Activated T-helper 17 cell treated with anti-CD3 and anti-CD28 coated beads, Interleukin-2, amount 50 U/mL, for 72 hours (primary cell): Measurements from ENCODE around the gene CYP2D6. TPM values are rescaled to one million over a fixed set of nuclear protein-coding genes. Genes with fewer than 3 reads are reported as not detected.
"Not testable (repeated sequence)": the region's sequence is repeated elsewhere in the genome, so short reads cannot be mapped to it uniquely, and the experiment has no call there.

Experiments
- ATAC-seq: fragments of 150-1000 bp; cut with Tn5 transposase; replicated peaks from 2 replicates; pipeline ENCODE4 v1.10.0; 2021; ENCODE audit warnings: mild to moderate bottlenecking, moderate library complexity
- H3K27ac Mint-ChIP-seq: one replicate; pipeline ENCODE4 v1.8.0; 2022; ENCODE audit warnings: mixed read lengths
- H3K27me3 Mint-ChIP-seq: one replicate; pipeline ENCODE4 v1.8.0; 2022; ENCODE audit warnings: mixed read lengths
- H3K36me3 Mint-ChIP-seq: one replicate; pipeline ENCODE4 v1.8.0; 2022; ENCODE audit warnings: low read depth, mild to moderate bottlenecking, mixed read lengths
- H3K4me1 Mint-ChIP-seq: one replicate; pipeline ENCODE4 v1.8.0; 2022; ENCODE audit warnings: mixed read lengths
- H3K4me3 Mint-ChIP-seq: one replicate; pipeline ENCODE4 v1.8.0; 2022; ENCODE audit warnings: mild to moderate bottlenecking, mixed read lengths
- H3K9me3 Mint-ChIP-seq: one replicate; pipeline ENCODE4 v1.8.0; 2022; ENCODE audit warnings: mixed read lengths
- total RNA-seq, 2 donors: library from RNA; stranded (reverse); gene quantifications; one replicate each; pipeline ENCODE4 v1.2.3, GENCODE V29; 2022

CYP2D6 gene
- 1 to 10 TPM; 5.5 to 6.3 TPM for total RNA-seq

- H3K36me3 Mint-ChIP-seq, H3K27ac Mint-ChIP-seq, H3K27me3 Mint-ChIP-seq, H3K4me1 Mint-ChIP-seq, ATAC-seq, H3K4me3 Mint-ChIP-seq, H3K9me3 Mint-ChIP-seq: not testable (repeated sequence)
These were observed at the start of gene CYP2D6 for GRCh38 chr22:42130639-42131431. CYP2D6 (minus strand) TSS chr22:42130810; CDS start chr22:42130791, 19 bp downstream.

GRCh38 chr22:42179616-42180015 lies 49.0 kb upstream of the CYP2D6 start:
- peak overlapping the region; percentile 72 for H3K4me3 Mint-ChIP-seq
- ATAC-seq = no peak
- no peaks in the 10 kb centered on the region for H3K27me3 Mint-ChIP-seq
- peaks cover 55% of the 10 kb centered on the region for H3K36me3 Mint-ChIP-seq
- no peaks in the 10 kb centered on the region for H3K9me3 Mint-ChIP-seq
- peak overlapping the region; percentile 84 for H3K27ac Mint-ChIP-seq
- peaks cover 59% of the 10 kb centered on the region for H3K4me1 Mint-ChIP-seq

- H3K27me3 Mint-ChIP-seq = no peaks in the 10 kb centered on the region
- H3K9me3 Mint-ChIP-seq = no peaks in the 10 kb centered on the region
- peaks cover 55% of the 10 kb centered on the region for H3K36me3 Mint-ChIP-seq
- H3K27ac Mint-ChIP-seq = peak overlapping the region; percentile 84
- ATAC-seq = no peak
- H3K4me1 Mint-ChIP-seq = peaks cover 59% of the 10 kb centered on the region
- peak overlapping the region; percentile 72 for H3K4me3 Mint-ChIP-seq
These were observed 48.4 kb upstream of the CYP2D6 start for GRCh38 chr22:42178910-42179519.

DNA sequence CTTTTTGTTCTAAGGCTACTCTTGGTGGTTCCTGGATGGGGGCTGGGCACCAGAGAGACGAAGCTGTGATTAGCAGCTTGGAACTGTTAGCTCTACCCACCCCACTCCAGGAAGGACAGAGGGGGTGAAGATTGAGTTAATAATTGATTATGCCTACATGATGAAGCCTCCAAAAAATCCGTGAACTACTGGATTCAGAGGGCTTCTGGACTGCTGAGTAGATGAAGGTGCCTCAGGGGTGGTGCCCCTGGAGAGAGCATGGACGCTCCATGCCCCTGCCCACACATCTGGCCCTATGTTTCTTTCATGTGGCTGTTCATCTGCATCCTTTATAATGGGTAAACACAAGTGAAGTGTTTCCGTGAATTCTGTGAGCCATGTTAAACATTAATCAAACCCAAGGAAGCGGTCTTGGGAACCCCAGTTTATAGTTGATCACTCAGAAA lies 47.3 kb upstream of the CYP2D6 start:
- H3K4me1 Mint-ChIP-seq = peaks cover 61% of the 10 kb centered on the region
- H3K4me3 Mint-ChIP-seq = peak overlapping the region; percentile 72
- no peaks in the 10 kb centered on the region for H3K9me3 Mint-ChIP-seq
- H3K36me3 Mint-ChIP-seq = peaks cover 55% of the 10 kb centered on the region
- ATAC-seq = no peak
- no peaks in the 10 kb centered on the region for H3K27me3 Mint-ChIP-seq
- H3K27ac Mint-ChIP-seq = peak overlapping the region; percentile 84

- no peaks in the 10 kb centered on the region for H3K27me3 Mint-ChIP-seq
- H3K9me3 Mint-ChIP-seq = no peaks in the 10 kb centered on the region
- H3K36me3 Mint-ChIP-seq = peaks cover 48% of the 10 kb centered on the region
- peak overlapping the region; percentile 84 for H3K27ac Mint-ChIP-seq
- peak overlapping the region; percentile 72 for H3K4me3 Mint-ChIP-seq
- H3K4me1 Mint-ChIP-seq = peaks cover 49% of the 10 kb centered on the region
- ATAC-seq = no peak
These were observed 45.8 kb upstream of the CYP2D6 start for GRCh38 chr22:42176255-42176915.

DNA sequence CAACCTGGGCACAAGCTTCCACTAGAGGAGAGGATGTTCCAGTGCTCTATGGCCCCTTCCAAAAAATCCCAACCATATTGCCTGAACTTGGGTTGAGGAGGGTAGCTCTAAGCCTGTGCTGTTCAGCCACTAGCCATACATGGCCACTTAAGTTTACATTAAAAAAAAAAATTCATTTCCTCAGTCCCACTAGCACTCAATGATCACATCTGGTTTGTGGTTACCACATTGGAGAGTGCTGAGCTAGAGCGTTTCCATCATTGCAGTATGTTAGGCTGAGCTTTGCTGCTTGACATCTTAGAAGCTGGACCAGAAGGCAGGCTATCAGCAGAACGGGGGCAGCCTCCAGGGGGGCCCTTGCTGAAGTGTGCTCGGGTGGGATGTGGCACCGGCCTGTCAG lies 43.5 kb upstream of the CYP2D6 start:
- Mint-ChIP-seq H3K4me1 (peaks cover 35% of the 10 kb centered on the region), H3K27ac (peak overlapping the region; percentile 33), H3K36me3 (peaks cover 45% of the 10 kb centered on the region), H3K9me3 (no peaks in the 10 kb centered on the region), H3K27me3 (no peaks in the 10 kb centered on the region), H3K4me3 (no peak overlapping the region)
- peak; percentile 55 for ATAC-seq

GRCh38 chr22:42173183-42173926 lies 42.7 kb upstream of the CYP2D6 start:
- Mint-ChIP-seq H3K36me3 (peaks cover 45% of the 10 kb centered on the region), H3K9me3 (no peaks in the 10 kb centered on the region), H3K4me1 (peaks cover 29% of the 10 kb centered on the region), H3K4me3 (no peak overlapping the region), H3K27me3 (no peaks in the 10 kb centered on the region), H3K27ac (peak overlapping the region; percentile 33)
- no peak for ATAC-seq

DNA sequence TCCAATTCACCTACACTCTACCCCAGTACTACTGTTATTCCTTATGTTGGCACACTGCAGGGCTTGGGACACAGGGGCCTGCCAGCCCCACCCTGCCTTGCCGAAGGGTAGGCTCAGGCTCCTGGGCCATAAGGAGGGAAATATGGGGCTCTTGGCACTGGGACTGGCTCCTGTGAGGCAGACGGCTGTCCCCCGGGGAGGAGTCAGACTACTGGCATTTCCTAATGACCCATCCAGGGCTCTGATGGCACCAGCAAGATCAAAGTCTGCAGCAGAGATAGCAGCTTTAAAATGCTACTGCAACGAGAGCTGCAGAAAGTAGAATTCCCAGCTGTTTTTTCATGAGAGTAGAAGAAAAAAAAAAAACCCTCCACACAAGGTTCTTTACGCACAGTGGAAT lies 42.2 kb upstream of the CYP2D6 start:
- Mint-ChIP-seq H3K4me1 (peaks cover 24% of the 10 kb centered on the region), H3K27ac (peak overlapping the region; percentile 52)

DNA sequence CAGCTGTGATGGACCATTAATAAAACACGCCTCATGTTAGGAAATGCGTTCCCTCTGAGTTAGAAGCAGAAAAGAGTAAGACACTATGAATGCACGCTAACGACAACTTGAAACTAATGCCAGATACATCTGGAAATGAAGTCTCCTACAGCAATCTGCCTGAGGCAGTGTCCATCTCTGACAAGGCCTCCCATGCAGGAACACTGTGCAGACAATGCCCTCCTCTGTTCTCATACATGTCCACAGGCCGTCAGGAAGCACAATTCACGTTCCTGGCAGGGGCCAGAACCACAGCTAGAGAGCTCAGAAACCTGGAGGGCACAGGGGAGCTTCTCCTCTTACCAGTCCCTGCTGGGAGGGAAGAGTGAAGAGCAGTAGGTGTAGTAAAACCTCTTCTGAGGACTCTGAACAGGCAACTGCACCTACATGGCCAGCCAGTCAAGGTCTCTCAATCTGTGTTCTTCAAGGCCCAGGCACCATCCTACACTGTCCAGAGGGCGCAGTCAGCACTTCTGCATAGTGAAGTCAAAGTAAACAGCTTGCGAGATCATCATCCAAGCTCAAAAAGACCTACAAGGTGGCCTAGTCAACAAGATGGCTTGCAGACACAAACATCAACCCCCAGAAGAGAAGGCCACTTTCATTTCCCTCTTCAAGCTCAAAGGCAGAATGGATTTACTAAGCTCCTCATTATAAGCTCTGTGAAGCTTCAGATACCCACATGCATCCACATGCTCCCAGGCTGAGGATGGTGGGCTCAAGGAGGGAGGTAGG lies 41.5 kb upstream of the CYP2D6 start:
- no peak for ATAC-seq
- peaks cover 46% of the 10 kb centered on the region for H3K36me3 Mint-ChIP-seq
- H3K9me3 Mint-ChIP-seq = no peaks in the 10 kb centered on the region
- H3K4me3 Mint-ChIP-seq = no peak overlapping the region
- H3K27ac Mint-ChIP-seq = peak overlapping the region; percentile 52
- H3K27me3 Mint-ChIP-seq = no peaks in the 10 kb centered on the region
- H3K4me1 Mint-ChIP-seq = peaks cover 17% of the 10 kb centered on the region

More for the DNA sequence above, 42.2 kb upstream of the CYP2D6 start:
- Mint-ChIP-seq H3K4me3 (no peak overlapping the region), H3K9me3 (no peaks in the 10 kb centered on the region), H3K36me3 (peaks cover 45% of the 10 kb centered on the region), H3K27me3 (no peaks in the 10 kb centered on the region)
- no peak for ATAC-seq

GRCh38 chr22:42171417-42171816 lies 40.8 kb upstream of the CYP2D6 start:
- no peak for ATAC-seq
- Mint-ChIP-seq H3K27ac (peak overlapping the region; percentile 41), H3K27me3 (no peaks in the 10 kb centered on the region), H3K9me3 (no peaks in the 10 kb centered on the region), H3K36me3 (peaks cover 46% of the 10 kb centered on the region), H3K4me1 (peaks cover 13% of the 10 kb centered on the region), H3K4me3 (no peak overlapping the region)

GRCh38 chr22:42170946-42171345 lies 40.3 kb upstream of the CYP2D6 start:
- Mint-ChIP-seq H3K4me3 (no peak overlapping the region), H3K27me3 (no peaks in the 10 kb centered on the region), H3K9me3 (no peaks in the 10 kb centered on the region), H3K4me1 (peaks cover 9% of the 10 kb centered on the region), H3K36me3 (peaks cover 46% of the 10 kb centered on the region), H3K27ac (peak overlapping the region; percentile 41)
- no peak for ATAC-seq

DNA sequence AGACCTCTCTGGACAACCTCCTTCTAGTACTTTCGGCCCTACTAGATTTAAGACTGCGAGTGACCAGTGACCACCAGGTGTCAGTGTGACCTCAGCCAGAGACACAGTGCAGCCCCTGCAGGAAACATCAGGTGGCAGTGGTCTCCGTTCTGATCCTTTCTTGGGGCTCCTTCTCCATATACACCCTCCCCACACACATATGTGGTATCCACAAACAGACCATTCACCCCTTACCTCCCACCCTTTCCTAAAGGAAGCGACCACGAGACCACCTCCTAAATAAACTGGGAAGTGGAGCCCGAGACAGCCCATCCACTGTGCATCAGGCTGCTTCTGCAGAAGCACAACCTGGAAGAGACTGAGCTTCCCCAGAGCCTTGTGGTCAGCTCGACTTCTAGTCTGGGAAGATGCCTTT lies 38.5 kb upstream of the CYP2D6 start:
- H3K27ac Mint-ChIP-seq = no peak overlapping the region
- no peak overlapping the region for H3K4me3 Mint-ChIP-seq
- H3K4me1 Mint-ChIP-seq = peaks cover 7% of the 10 kb centered on the region
- H3K27me3 Mint-ChIP-seq = no peaks in the 10 kb centered on the region
- no peaks in the 10 kb centered on the region for H3K9me3 Mint-ChIP-seq
- ATAC-seq = peak; percentile 83
- H3K36me3 Mint-ChIP-seq = peaks cover 57% of the 10 kb centered on the region

DNA sequence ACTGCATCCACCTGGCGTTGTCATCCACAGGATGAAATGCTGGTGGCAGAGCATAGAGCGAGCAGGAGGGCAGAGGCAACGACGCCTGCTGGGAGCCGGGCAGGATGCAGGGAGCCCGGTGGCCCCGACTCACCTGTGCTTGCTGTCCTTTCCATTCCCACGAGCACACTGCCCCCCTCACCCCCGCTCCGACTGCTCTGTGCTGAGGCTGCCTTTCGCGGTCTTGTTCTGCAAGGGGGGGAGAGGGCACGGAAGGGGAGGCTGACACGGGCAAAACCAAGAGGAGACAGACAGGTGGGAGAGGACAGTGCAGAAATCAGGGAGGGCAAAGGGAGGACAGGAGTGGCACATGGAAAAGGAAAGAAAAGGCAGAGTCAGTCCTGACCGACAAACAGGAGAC lies 37.9 kb upstream of the CYP2D6 start:
- Mint-ChIP-seq H3K36me3 (peaks cover 57% of the 10 kb centered on the region), H3K27ac (no peak overlapping the region), H3K9me3 (no peaks in the 10 kb centered on the region), H3K4me3 (no peak overlapping the region), H3K4me1 (peaks cover 4% of the 10 kb centered on the region), H3K27me3 (no peaks in the 10 kb centered on the region)
- no peak for ATAC-seq
